ENCODE measurements around the gene ID1. TPM values are rescaled to one million over a fixed set of nuclear protein-coding genes. Genes with fewer than 3 reads are reported as not detected.

ID1 gene
- total RNA-seq, 1 experiment from 2014 or later: 88.8 TPM

- TF ChIP-seq AR (CRISPR knock-in tag; IDR thresholded peaks at IDR 0.05) (no peak), OVOL2 (CRISPR knock-in tag; IDR thresholded peaks at IDR 0.05; ENCODE audit: borderline replicate concordance) (no peak), ZNF121 (CRISPR knock-in tag; IDR thresholded peaks at IDR 0.05) (peak; percentile 4; the same call in 1 of the 2 replicates), HMGA2 (CRISPR knock-in tag; IDR thresholded peaks at IDR 0.05) (no peak), TP53 (CRISPR knock-in tag; IDR thresholded peaks at IDR 0.05) (0 out of 2 replicates have a peak, but pooled peaks have one; percentile 30), NFATC4 (CRISPR knock-in tag; IDR thresholded peaks at IDR 0.05) (no peak), ZNF416 (CRISPR knock-in tag; IDR thresholded peaks at IDR 0.05) (0 out of 2 replicates have a peak, but pooled peaks have one; percentile 17), ATF3 (CRISPR knock-in tag; conservative IDR thresholded peaks at IDR 0.05) (no peak), FOXK1 (CRISPR knock-in tag; IDR thresholded peaks at IDR 0.05) (0 out of 2 replicates have a peak, but pooled peaks have one; percentile 16), IRF1 (CRISPR knock-in tag; IDR thresholded peaks at IDR 0.05) (0 out of 2 replicates have a peak, but pooled peaks have one; percentile 25), STAT6 (CRISPR knock-in tag; conservative IDR thresholded peaks at IDR 0.05; ENCODE audit: low read depth) (no peak), ETV6 (CRISPR knock-in tag; IDR thresholded peaks at IDR 0.05) (0 out of 2 replicates have a peak, but pooled peaks have one; percentile 46), EMX1 (CRISPR knock-in tag; IDR thresholded peaks at IDR 0.05) (no peak), ZMAT4 (CRISPR knock-in tag; IDR thresholded peaks at IDR 0.05) (peak; percentile 66; the same call in 1 of the 2 replicates), RELA (CRISPR knock-in tag; IDR thresholded peaks at IDR 0.05; ENCODE audit: borderline replicate concordance) (no peak), E2F5 (CRISPR knock-in tag; IDR thresholded peaks at IDR 0.05) (peak; percentile 33; the same call in 1 of the 2 replicates), SMAD4 (CRISPR knock-in tag; IDR thresholded peaks at IDR 0.05) (no peak), ZBTB43 (CRISPR knock-in tag; IDR thresholded peaks at IDR 0.05) (no peak), SP1 (CRISPR knock-in tag; conservative IDR thresholded peaks at IDR 0.05) (peak; percentile 71; the same call in 1 of the 2 replicates), CTCF (IDR thresholded peaks at IDR 0.05) (no peak), TEAD4 (CRISPR knock-in tag; IDR thresholded peaks at IDR 0.05) (peak; percentile 57; the same call in 1 of the 2 replicates), ZNF671 (CRISPR knock-in tag; IDR thresholded peaks at IDR 0.05) (no peak), JUN (CRISPR knock-in tag; IDR thresholded peaks at IDR 0.05) (no peak; the same call in 1 of the 2 replicates), NR1H2 (CRISPR knock-in tag; IDR thresholded peaks at IDR 0.05) (no peak), ZNF425 (CRISPR knock-in tag; conservative IDR thresholded peaks at IDR 0.05) (no peak)
Observed at GRCh38 chr20:31605031-31605901, at the start of gene ID1 (continued).

Measured in WTC11 (cell line).